HEK293 (cell line): ENCODE results near the gene ACSF2.

ENCODE experiments used
- ZBTB21 ChIP-seq: fragments of 450-650 bp; formaldehyde crosslinking; IDR thresholded peaks from 2 replicates; pipeline ENCODE4 v1.5.1; 2017; ENCODE audit warnings: missing biosample characterization, missing genetic modification characterization
- ZBTB26 ChIP-seq: fragments of 450-650 bp; formaldehyde crosslinking; optimal IDR thresholded peaks from 2 replicates; pipeline ENCODE3; 2016; ENCODE audit warnings: missing biosample characterization, mild to moderate bottlenecking, missing genetic modification characterization
- ZBTB7A ChIP-seq: fragments of 450-650 bp; formaldehyde crosslinking; IDR thresholded peaks from 2 replicates; pipeline ENCODE4 v1.5.1; 2016; ENCODE audit warnings: low read depth, missing biosample characterization, missing genetic modification characterization
- ZNF10 ChIP-seq: fragments of 450-650 bp; formaldehyde crosslinking; IDR thresholded peaks from 2 replicates; pipeline ENCODE4 v1.5.1; 2017; ENCODE audit warnings: missing biosample characterization, missing genetic modification characterization
- ZNF248 ChIP-seq: fragments of 450-650 bp; formaldehyde crosslinking; IDR thresholded peaks from 2 replicates; pipeline ENCODE4 v1.5.1; 2017; ENCODE audit warnings: missing biosample characterization, missing genetic modification characterization
- ZNF530 ChIP-seq: fragments of 450-650 bp; formaldehyde crosslinking; IDR thresholded peaks from 2 replicates; pipeline ENCODE4 v1.5.1; 2016; ENCODE audit warnings: low read depth, missing biosample characterization, missing genetic modification characterization
- ZNF558 ChIP-seq: fragments of 450-650 bp; formaldehyde crosslinking; IDR thresholded peaks from 2 replicates; pipeline ENCODE4 v1.5.1; 2016; ENCODE audit warnings: missing biosample characterization, missing genetic modification characterization
- ZNF560 ChIP-seq: fragments of 450-650 bp; formaldehyde crosslinking; IDR thresholded peaks from 2 replicates; pipeline ENCODE4 v1.5.1; 2017; ENCODE audit warnings: missing biosample characterization, missing genetic modification characterization, borderline replicate concordance
- ZNF639 ChIP-seq: fragments of 450-650 bp; formaldehyde crosslinking; IDR thresholded peaks from 2 replicates; pipeline ENCODE4 v1.5.1; 2016; ENCODE audit warnings: missing biosample characterization, missing genetic modification characterization
- ZNF707 ChIP-seq: fragments of 450-650 bp; formaldehyde crosslinking; IDR thresholded peaks from 2 replicates; pipeline ENCODE4 v1.5.1; 2016; ENCODE audit warnings: missing biosample characterization, missing genetic modification characterization
- TF ChIP-seq, protein P1 (sequence below): fragments of 450-650 bp; formaldehyde crosslinking; IDR thresholded peaks from 2 replicates; pipeline ENCODE4 v1.5.1; 2016; ENCODE audit warnings: missing biosample characterization, missing genetic modification characterization
- TF ChIP-seq, protein P2 (sequence below): fragments of 450-650 bp; formaldehyde crosslinking; IDR thresholded peaks from 2 replicates; pipeline ENCODE4 v1.5.1; 2017; ENCODE audit warnings: missing biosample characterization, mild to moderate bottlenecking, missing genetic modification characterization, moderate library complexity
- TF ChIP-seq, protein P3 (sequence below): fragments of 450-650 bp; formaldehyde crosslinking; IDR thresholded peaks from 2 replicates; pipeline ENCODE4 v1.5.1; 2016; ENCODE audit warnings: missing biosample characterization, missing genetic modification characterization
- TF ChIP-seq, protein P4 (sequence below): fragments of 450-650 bp; formaldehyde crosslinking; IDR thresholded peaks from 2 replicates; pipeline ENCODE4 v1.5.1; 2017; ENCODE audit warnings: missing biosample characterization, missing genetic modification characterization

DNA sequence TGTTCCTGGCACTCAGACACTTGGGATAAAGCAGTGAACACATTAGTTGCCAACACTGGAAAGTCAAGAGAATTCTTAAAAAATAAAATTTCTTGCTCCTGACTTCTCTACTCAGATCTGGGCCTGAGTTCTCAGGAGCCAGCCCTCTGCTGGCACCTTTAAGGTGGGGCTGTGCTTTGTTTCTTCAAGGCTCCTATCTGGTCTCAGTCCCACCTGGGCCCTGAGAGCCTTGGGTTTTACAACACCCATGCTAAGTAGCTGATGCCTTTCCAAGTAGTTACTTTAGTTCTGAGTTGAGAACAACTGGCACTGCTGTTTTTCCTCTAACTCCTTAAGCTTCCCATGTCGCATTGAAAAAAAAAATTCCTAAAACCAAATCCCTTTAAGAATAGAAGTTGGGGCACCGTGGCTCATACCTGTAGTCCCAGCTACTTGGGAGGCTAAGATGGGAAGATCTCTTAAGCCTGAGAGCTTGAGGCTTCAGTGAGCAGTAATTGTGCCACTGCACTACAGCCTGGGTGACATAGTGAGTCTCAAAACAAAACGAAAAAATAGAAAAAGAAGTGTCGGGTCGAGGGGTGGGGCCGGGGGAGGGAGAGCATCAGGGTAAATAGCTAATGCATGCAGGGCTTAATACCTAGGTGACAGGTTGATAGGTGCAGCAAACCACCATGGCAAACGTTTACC, 26.1 kb downstream of the ACSF2 start:
- TF ChIP-seq ZNF560, result no peak
- TF ChIP-seq ZBTB7A (tag by site-specific recombination), result no peak
- TF ChIP-seq ZNF248 (tag by site-specific recombination), result no peak
- no peak for TF ChIP-seq ZNF558 (tag by site-specific recombination)
- TF ChIP-seq, protein P1, sequence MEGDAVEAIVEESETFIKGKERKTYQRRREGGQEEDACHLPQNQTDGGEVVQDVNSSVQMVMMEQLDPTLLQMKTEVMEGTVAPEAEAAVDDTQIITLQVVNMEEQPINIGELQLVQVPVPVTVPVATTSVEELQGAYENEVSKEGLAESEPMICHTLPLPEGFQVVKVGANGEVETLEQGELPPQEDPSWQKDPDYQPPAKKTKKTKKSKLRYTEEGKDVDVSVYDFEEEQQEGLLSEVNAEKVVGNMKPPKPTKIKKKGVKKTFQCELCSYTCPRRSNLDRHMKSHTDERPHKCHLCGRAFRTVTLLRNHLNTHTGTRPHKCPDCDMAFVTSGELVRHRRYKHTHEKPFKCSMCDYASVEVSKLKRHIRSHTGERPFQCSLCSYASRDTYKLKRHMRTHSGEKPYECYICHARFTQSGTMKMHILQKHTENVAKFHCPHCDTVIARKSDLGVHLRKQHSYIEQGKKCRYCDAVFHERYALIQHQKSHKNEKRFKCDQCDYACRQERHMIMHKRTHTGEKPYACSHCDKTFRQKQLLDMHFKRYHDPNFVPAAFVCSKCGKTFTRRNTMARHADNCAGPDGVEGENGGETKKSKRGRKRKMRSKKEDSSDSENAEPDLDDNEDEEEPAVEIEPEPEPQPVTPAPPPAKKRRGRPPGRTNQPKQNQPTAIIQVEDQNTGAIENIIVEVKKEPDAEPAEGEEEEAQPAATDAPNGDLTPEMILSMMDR (tag by site-specific recombination), result no peak
- no peak for TF ChIP-seq ZNF639 (tag by site-specific recombination)
- TF ChIP-seq ZBTB21 (tag by site-specific recombination), result no peak
- TF ChIP-seq, protein P2, sequence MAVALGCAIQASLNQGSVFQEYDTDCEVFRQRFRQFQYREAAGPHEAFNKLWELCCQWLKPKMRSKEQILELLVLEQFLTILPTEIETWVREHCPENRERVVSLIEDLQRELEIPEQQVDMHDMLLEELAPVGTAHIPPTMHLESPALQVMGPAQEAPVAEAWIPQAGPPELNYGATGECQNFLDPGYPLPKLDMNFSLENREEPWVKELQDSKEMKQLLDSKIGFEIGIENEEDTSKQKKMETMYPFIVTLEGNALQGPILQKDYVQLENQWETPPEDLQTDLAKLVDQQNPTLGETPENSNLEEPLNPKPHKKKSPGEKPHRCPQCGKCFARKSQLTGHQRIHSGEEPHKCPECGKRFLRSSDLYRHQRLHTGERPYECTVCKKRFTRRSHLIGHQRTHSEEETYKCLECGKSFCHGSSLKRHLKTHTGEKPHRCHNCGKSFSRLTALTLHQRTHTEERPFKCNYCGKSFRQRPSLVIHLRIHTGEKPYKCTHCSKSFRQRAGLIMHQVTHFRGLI (tag by site-specific recombination), result no peak
- no peak for TF ChIP-seq ZBTB26 (tag by site-specific recombination)
- no peak for TF ChIP-seq ZNF10 (tag by site-specific recombination)
- TF ChIP-seq, protein P3, sequence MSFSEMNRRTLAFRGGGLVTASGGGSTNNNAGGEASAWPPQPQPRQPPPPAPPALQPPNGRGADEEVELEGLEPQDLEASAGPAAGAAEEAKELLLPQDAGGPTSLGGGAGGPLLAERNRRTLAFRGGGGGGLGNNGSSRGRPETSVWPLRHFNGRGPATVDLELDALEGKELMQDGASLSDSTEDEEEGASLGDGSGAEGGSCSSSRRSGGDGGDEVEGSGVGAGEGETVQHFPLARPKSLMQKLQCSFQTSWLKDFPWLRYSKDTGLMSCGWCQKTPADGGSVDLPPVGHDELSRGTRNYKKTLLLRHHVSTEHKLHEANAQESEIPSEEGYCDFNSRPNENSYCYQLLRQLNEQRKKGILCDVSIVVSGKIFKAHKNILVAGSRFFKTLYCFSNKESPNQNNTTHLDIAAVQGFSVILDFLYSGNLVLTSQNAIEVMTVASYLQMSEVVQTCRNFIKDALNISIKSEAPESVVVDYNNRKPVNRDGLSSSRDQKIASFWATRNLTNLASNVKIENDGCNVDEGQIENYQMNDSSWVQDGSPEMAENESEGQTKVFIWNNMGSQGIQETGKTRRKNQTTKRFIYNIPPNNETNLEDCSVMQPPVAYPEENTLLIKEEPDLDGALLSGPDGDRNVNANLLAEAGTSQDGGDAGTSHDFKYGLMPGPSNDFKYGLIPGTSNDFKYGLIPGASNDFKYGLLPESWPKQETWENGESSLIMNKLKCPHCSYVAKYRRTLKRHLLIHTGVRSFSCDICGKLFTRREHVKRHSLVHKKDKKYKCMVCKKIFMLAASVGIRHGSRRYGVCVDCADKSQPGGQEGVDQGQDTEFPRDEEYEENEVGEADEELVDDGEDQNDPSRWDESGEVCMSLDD (tag by site-specific recombination), result no peak
- no peak for TF ChIP-seq ZNF530 (tag by site-specific recombination)
- TF ChIP-seq, protein P4, sequence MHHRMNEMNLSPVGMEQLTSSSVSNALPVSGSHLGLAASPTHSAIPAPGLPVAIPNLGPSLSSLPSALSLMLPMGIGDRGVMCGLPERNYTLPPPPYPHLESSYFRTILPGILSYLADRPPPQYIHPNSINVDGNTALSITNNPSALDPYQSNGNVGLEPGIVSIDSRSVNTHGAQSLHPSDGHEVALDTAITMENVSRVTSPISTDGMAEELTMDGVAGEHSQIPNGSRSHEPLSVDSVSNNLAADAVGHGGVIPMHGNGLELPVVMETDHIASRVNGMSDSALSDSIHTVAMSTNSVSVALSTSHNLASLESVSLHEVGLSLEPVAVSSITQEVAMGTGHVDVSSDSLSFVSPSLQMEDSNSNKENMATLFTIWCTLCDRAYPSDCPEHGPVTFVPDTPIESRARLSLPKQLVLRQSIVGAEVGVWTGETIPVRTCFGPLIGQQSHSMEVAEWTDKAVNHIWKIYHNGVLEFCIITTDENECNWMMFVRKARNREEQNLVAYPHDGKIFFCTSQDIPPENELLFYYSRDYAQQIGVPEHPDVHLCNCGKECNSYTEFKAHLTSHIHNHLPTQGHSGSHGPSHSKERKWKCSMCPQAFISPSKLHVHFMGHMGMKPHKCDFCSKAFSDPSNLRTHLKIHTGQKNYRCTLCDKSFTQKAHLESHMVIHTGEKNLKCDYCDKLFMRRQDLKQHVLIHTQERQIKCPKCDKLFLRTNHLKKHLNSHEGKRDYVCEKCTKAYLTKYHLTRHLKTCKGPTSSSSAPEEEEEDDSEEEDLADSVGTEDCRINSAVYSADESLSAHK (tag by site-specific recombination), result no peak
- no peak for TF ChIP-seq ZNF707 (tag by site-specific recombination)
